GM18868 (cell line): Measurements from ENCODE around the gene GDNF.

Experiments used
- ATAC-seq: cut with Tn5 transposase; IDR thresholded peaks from one replicate; pipeline ENCODE4 v1.9.1; 2021; ENCODE audit warnings: mild to moderate bottlenecking, moderate library complexity; ENCODE audit not compliant: unreplicated experiment

GDNF gene

DNA sequence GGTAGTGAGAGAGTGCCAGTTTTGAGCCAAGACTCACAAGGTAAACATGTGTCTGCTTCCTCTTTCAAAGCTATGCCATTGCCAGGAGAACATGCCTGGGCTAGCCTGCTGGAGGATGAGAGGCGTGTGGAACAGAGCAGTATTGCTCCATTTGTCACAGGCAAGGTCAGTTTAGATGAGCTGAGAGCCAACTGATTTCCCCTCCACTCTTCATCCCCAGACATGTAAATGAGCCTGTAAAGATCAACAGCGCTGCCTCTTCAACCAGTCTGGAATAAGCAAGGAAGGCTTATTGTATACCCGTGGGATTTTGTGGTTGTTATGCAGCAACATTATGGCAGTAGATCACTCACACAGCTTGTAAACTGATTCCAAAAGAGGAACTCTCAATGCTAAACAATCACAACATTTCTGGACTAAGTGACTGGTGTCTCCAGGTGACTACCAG lies 8.2 kb upstream of the GDNF start:
- ATAC-seq, result peak; percentile 82

GRCh38 chr5:37846786-37847310 lies 7.0 kb upstream of the GDNF start:
- ATAC-seq, result no peak

DNA sequence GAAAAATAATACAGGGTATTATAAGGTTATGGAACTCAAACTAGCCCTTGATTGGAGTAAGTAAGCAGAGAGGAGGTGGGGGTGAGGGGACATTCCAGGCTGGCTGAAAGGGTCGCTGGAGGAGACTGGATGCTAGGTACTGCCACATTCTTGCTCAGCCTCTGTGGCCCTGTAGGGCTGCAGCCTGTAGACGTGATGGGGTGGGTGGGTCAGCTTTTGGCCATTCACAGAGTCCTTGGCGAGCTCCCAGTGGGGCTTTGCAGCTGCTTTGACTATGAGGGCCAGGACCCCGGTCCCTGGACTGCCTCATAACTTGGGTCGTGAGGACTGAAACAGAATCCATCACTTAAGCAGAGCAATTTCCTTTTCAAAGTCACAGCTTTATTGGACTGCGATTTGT lies 4.2 kb upstream of the GDNF start:
- no peak for ATAC-seq

- no peak for ATAC-seq
These were observed 2.2 kb upstream of the GDNF start for GRCh38 chr5:37842048-37842447.

DNA sequence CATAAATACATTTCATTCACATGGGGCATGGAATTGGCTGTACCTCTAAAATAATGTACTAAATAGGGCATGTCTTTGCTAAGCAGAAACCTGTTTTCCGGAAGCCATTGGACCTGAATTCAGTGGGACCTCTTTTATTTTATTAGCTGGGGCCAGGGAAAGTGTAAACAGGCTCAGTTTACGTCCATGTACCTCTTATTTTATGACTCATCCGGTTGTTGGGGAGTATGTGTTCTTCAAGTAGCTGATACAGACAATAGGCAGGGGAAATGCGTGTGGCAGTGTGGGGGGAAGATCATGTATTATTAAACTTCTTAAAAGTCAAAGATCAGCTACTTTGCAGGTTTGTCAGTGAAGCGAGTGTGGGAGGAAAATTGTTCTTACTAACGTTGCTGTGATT lies 1.4 kb upstream of the GDNF start:
- no peak for ATAC-seq

DNA sequence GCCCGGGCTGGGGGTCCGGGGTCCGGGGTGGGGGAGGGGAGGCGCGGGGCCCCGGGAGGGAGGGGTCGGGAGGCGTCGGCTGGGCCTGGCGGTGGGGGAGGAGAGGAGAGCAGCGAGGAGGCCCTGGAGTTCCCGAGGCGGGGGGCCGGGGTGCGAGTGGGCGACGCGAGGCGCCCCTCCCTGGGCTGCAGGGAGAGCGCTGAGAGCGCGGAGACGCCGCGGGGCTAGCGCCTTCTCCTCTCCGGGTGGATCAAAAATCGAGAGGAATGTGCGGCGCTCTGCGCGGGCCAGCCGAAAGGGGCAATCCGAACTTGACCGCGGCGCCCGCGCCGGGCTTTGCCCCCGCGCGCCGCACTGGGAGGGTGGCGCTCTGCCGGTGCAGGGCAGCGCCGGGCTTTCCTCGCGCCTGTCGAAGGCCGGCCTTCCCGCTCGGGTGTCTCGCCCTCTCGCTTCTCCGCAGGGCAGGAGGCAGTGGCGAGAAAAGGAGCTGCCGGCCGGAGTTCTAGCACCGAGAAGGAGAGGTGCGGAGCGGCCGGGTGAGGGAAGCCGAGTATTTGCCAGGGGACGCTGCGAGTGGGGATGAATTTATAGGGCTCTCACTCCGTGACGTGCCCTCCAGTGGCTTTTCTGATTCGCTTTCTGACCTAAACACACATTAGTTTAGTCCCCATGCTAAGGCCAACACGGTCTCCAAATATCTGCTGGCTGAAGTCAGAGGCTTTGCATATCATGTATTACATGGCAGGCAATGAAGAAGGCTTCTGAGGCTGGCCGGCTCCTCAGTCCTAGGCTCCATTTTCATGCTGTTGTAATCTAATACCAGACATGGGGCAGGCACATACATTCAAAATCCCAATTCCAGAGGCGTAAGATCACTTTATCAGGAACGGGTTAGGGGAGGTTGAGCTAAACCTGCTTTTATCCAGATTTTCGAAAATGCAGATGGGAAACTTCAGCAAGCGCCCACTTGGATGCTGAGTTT lies 503 bp upstream of the GDNF start:
- ATAC-seq, result no peak

DNA sequence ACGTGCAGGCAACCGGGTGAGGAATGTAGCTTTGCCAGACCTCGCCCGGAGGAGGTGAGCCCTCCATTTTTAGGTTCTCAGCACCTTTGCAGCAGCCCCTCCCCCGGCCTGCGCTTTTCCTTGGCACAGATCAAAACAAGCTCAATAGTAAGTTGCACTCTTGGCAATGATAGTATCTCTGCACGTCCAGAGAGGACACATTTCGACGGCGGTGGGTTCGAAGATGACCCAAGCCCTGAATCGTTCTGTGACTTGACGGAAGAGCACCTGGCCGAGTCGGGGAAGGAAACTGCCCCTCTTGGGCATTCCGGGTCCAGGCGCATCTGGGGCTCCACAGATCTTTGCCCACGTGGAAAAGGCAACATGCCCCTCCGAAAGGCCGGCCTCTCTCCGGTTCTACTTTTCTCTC lies 904 bp downstream of the GDNF start:
- ATAC-seq, result no peak

- no peak for ATAC-seq
These were observed 1.5 kb downstream of the GDNF start for GRCh38 chr5:37838152-37838932.

DNA sequence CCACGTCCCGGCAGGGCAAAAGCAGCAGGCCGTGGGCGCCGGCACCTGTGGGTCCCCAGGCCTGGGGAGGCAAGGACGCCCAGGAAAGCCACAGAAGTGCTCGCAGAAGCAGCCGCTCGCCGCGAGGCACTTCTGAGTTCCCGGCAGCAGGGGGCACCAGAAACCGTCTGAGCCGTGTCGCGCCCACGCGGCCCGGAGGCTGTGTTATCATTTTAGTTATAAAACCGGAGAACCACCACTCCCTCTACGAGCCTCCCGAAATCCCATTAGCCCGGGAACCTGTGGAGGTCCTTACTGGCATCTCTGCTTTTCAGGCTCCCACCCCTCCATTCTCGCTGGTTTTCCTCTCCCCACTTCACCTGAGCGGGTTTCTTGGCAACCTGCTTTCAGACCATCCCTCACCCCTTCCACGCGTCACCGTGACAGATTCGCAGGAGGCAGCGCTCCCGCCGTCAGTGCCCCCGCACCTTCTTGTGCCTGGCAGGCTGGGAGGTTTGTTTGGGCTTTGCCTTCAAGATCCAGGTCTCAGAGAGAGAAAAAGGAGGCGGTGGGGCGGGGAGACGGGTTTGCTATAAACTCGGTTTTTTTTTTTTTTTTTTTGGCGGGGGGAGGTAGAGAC lies 2.3 kb downstream of the GDNF start:
- peak; percentile 73 for ATAC-seq

DNA sequence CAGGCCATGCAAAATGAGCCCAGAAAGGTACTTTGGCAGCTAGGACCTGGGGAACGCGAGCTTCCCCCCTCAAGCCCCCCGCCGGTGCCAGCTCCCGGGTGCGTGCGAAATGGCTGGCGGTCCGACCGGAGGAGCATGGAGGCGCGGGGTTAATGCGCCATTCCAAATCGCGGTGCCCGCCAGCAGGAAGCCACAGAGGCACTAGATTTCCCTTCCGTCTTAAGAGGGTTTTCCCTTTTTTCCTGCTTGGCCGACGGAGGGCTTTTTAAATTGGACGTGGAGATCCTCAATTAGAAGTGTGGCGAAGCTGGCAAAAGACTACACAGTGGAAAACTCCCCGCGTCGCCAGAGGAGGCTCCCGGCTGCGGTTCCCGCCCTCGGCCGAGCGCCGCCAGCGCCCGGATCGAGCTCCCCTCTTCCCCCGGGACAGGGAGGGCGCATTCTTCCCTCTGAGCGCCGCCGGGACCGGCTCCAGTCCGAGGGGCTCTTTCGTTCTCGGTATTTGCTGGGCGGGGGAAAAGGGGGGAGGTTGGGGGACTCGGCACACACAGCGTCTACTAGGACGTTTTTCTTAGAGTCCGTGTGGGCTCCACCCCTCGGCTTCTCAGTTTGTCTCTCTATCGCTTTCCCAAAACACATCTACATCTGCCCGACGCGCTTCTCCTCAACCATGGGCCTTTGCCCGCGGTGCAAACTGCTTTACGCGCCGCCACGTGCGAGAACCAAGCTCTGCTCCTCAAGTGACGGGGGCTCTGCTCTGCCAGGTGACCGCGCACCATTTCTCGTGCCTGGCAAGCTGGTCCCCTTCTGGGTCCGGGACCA lies 3.0 kb downstream of the GDNF start:
- peak; percentile 12 for ATAC-seq

DNA sequence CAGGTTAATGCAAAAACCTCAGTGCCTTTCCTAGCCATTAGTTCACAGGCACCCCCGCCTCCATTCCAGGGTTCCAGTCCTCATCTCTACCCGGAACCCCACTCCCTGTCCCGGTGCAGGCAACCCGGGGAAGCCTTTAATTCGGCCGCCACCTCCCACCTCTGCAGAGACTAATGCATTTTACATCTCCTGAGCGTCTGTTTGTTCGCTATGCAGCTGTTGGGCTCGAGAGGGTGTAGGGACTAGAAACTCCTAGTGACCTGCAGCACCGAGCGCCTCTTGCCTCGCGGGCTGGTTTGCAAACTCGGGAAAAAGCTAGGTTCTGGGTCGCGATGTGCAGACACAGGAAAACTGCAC lies 3.6 kb downstream of the GDNF start:
- ATAC-seq, result no peak

DNA sequence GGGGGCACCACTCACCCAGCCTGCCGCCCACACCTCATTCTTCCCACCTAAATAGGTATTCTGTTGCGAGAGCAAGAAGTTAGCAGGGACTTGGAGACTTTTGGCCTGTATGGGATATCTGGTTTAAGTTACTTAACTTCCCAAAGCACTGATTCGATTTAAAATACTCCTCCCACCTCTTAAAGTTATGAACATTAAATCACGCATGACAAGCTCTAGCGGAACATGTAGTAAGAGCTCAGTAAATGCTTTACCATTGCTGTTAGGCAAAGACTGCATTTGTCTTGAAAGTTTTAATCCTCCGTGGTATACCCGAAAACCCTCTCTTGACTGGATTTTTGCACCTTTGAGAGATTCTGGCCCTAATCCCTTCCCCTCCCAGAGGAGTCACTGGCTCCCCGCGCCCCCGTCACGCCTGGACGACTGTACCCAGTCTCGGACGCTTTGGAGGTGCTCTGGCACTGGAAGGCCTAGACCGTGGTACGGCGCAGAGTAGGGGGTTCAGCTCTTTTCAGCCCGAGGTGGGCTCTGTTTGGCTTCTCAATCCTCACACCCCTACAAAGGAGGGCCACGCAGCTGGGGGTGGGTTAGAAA lies 4.4 kb downstream of the GDNF start:
- no peak for ATAC-seq

DNA sequence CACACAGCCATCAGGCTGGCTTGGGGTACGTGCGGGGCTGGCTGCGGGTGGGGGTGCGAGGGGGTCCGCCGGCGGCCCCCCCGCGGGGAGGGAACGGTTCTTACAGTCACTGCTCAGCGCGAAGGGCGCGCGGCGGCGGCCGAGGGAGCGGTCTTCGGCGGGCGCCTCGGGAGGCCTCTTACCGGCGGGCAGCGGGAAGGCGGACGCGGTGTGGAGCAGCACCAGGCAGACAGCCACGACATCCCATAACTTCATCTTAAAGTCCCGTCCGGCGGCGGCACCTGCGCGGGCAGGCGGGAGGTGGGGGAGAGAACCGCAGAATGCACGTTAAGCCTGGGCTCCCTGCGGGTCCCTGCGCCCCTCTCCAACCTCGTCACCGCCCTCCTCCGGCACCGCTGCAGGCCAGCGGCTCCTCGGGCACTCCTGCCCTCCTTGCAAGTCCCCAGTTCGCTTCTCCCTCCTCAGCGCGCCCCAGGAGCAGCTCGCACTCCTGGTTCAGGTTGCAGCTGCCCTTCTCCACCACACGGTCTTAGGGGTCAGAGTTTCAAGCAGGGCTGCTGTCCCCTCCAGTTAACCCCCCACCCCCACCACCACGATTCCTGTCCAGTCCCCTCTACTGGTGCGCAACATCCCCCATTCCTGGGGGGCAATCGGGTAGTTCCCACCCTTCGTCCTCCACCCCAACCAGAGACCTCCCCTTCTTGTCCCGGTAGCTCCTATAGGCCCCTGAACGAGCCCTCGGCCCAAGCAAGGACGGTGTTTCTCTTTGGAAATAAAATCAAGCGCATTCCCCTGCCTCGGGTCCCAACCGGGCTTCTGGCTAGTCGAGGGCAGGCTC lies 5.1 kb downstream of the GDNF start:
- no peak for ATAC-seq

DNA sequence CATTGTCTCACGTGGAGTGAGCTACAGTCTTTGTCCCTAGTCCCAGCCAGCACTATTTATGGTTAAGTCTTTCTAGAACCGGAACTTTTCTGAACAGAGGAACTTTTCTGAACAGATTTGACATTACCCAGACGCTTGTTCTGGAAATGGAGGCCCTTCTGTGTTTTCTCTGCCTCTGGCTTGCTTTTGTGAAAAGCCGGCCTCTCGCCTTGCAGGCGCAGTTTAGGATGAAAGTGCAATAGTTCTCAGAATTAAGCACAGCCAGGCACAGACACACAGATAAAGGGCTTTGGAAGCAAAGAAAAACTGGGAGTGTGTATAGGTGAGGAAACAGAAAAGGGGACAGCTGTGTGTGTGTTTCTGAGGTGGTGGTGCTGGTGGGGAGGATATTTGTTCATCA lies 5.9 kb downstream of the GDNF start:
- ATAC-seq, result no peak

- ATAC-seq, result no peak
These were observed 7.9 kb downstream of the GDNF start for GRCh38 chr5:37831821-37832534.

GRCh38 chr5:37830348-37830747 lies 9.5 kb downstream of the GDNF start:
- no peak for ATAC-seq

GRCh38 chr5:37825334-37825915 lies 14.4 kb downstream of the GDNF start:
- no peak for ATAC-seq
